GM12872 (cell line): ENCODE results near the gene MMP15.

Experiments used
- CTCF ChIP-seq: IDR thresholded peaks from 3 replicates; pipeline ENCODE4 v1.5.1; 2011; ENCODE audit warnings: low read depth, mild to moderate bottlenecking, low read length, moderate library complexity; ENCODE audit not compliant: insufficient read depth

Gene MMP15

GRCh38 chr16:58074657-58075056 lies 49.1 kb downstream of the MMP15 start:
- no peak for TF ChIP-seq CTCF

DNA sequence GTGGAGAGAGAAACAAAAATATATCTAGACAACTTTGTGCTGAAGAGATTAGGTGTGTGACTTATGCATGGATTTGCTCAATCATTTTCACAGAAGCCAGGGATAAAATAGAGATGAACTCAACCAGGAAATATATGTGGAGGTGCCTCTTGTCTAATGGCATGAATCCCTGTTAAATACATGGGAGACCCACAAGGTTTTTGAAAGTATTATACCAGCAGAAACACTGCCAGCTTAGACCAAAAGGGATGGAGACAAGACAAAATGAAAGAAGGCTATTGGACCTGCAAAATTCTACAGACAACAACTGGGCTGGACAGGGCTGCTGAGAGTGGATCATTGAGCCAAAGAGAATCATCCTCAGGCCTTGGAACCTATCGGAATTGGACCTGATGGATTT lies 51.0 kb downstream of the MMP15 start:
- no peak for TF ChIP-seq CTCF

DNA sequence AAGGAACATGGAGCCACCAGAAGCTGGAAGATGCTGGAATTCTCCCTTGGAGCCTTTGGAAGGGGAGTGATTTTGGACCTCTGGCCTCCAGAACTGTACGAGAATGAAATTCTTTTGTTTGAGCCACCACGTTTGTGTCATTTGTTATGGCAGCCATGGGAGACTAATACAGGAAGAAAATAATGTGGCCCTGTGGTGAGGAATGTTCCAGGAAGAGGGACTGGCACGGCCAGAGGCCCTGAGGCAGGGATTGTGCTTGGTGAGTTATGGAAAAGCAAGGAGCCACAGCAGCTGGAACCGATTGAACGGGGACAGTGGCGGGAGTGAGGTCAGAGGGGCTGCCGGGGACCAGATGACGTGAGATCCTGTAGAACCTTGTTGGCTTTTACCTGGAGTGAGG lies 52.2 kb downstream of the MMP15 start:
- TF ChIP-seq CTCF = no peak

DNA sequence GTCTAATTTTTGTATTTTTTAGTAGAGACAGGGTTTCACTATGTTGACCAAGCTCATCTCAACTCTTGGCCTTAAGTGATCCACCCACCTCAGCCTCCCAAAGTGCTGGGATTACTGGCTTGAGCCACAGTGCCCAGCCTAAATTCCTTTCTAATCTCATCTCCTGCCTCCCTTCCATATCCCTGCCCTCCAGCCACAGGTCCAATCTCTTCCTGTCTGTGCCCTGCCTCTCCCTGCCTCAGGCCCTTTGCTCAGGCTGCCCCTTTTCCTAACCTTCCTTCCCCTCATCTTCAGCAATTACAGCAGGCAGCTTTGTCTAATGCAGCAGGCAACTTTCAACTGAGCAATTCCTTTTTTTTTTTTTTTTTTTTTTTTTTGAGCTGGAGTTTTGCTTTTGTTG lies 56.8 kb downstream of the MMP15 start:
- no peak for TF ChIP-seq CTCF

- TF ChIP-seq CTCF = no peak
Observed at GRCh38 chr16:58084635-58085034, 59.1 kb downstream of the MMP15 start.

- no peak for TF ChIP-seq CTCF
Observed at GRCh38 chr16:58085171-58085570, 59.6 kb downstream of the MMP15 start.

DNA sequence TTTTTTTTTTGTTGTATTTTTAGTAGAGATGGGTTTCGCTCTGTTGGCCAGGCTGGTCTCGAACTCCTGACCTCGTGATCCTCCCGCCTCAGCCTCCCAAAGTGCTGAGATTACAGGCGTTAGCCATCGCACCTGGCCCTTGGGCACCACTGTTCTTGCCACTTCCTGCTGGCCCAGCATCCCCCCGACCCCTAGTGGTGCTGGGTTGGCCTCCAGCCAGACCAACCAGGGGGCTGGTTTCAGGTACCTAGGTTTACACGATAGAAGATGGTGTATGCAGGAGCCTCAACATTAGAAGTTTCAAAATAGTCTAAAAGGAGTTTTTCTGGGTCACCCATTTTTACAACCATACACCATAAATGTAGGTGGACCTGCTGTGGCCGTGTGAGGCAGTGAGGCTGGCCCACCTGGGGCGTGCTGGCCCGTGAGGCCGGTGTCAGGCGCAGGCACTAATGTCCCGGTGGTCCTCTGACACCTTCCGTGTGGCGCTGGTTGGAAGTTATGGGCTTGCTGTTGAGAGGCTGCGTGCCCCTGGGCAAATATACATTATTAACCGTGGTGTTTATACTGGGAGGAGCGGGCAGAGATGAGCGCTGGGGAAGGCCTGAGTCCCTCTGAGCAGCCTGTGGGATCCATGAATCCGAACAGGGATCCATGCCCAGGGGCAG lies 60.2 kb downstream of the MMP15 start:
- no peak for TF ChIP-seq CTCF
